Loucy (cell line): ENCODE measurements around the gene PCCB.

Source experiments
- CTCF ChIP-seq: fragments of 200-600 bp; sonication (generic); conservative IDR thresholded peaks from 2 replicates; pipeline ENCODE4 v1.5.1; 2014; ENCODE audit warnings: mild to moderate bottlenecking, antibody characterized with exemption, low read length
- EZH2phosphoT487 ChIP-seq: fragments of 200-600 bp; IDR thresholded peaks from 2 replicates; pipeline ENCODE4 v1.6.1; 2018; ENCODE audit warnings: antibody characterized with exemption, mild to moderate bottlenecking, moderate library complexity, borderline replicate concordance

GRCh38 chr3:136267235-136267634 lies 17.1 kb downstream of the PCCB start:
- no peak for TF ChIP-seq CTCF
- no peak for TF ChIP-seq EZH2phosphoT487
